HS-27A (cell line): ENCODE measurements around the gene GLI2.

Source experiments
- DNase-seq: peaks from one replicate; pipeline ENCODE4 v3.0.0-alpha.2; 2012; ENCODE audit warnings: low read depth, missing footprints

Gene GLI2

GRCh38 chr2:120770641-120771040 lies 35.0 kb downstream of the GLI2 start:
- DNase-seq = no peak

GRCh38 chr2:120771111-120771780 lies 35.6 kb downstream of the GLI2 start:
- DNase-seq = peak; percentile 52

GRCh38 chr2:120771781-120772208 lies 36.1 kb downstream of the GLI2 start:
- no peak for DNase-seq

GRCh38 chr2:120772261-120772660 lies 36.6 kb downstream of the GLI2 start:
- no peak for DNase-seq

GRCh38 chr2:120773186-120773800 lies 37.6 kb downstream of the GLI2 start:
- DNase-seq = no peak

GRCh38 chr2:120774557-120775160 lies 39.0 kb downstream of the GLI2 start:
- no peak for DNase-seq

- DNase-seq = no peak
Observed at GRCh38 chr2:120775194-120775593, 39.5 kb downstream of the GLI2 start.

- no peak for DNase-seq
Observed at GRCh38 chr2:120775801-120776589, 40.3 kb downstream of the GLI2 start.

GRCh38 chr2:120776649-120777048 lies 41.0 kb downstream of the GLI2 start:
- DNase-seq = no peak

- no peak for DNase-seq
Observed at GRCh38 chr2:120777170-120777751, 41.6 kb downstream of the GLI2 start.

GRCh38 chr2:120777787-120778186 lies 42.1 kb downstream of the GLI2 start:
- DNase-seq = no peak

GRCh38 chr2:120778244-120778643 lies 42.6 kb downstream of the GLI2 start:
- DNase-seq = no peak

- DNase-seq = peak; percentile 51
Observed at GRCh38 chr2:120779781-120780283, 44.2 kb downstream of the GLI2 start.

- DNase-seq = no peak
Observed at GRCh38 chr2:120780402-120780801, 44.7 kb downstream of the GLI2 start.

GRCh38 chr2:120783371-120783791 lies 47.7 kb downstream of the GLI2 start:
- no peak for DNase-seq

- DNase-seq = no peak
Observed at GRCh38 chr2:120783969-120784372, 48.3 kb downstream of the GLI2 start.
